Mammary epithelial cell (primary cell): ENCODE data around the gene OSER1.

Experiments used
- CTCF ChIP-seq, 2 donors: IDR thresholded peaks in 1 of 2; conservative IDR thresholded peaks in 1 of 2; 2 replicates each; pipeline ENCODE4 v1.5.1; 2011 to 2012; ENCODE audit warnings: inconsistent platforms in 2 of 2, low read length in 2 of 2, mild to moderate bottlenecking in 2 of 2, control low read depth in 1 of 2, low read depth in 1 of 2; ENCODE audit not compliant: insufficient read depth in 1 of 2; ENCODE audit errors: extremely low read depth in 1 of 2
- EZH2 ChIP-seq: IDR thresholded peaks from 2 replicates; pipeline ENCODE4 v1.6.1; 2012; ENCODE audit warnings: low read length, inconsistent platforms, borderline replicate concordance

GRCh38 chr20:44211177-44212039 is 837 bp upstream of the OSER1 start:
- no peak for TF ChIP-seq EZH2
- TF ChIP-seq CTCF (conservative IDR thresholded peaks at IDR 0.05 in 1 of 2, IDR thresholded peaks at IDR 0.05 in 1 of 2; ENCODE audit: extremely low read depth in 1 of 2, insufficient read depth in 1 of 2, low read depth in 1 of 2, low read length in 2 of 2): no peak
